SW480 (cell line): ENCODE data around the gene MUC4.
"Not testable (repeated sequence)": the region's sequence is repeated elsewhere in the genome, so short reads cannot be mapped to it uniquely, and the experiment has no call there.

Experiments used
- DNase-seq: peaks from one replicate; pipeline ENCODE4 v3.0.0-alpha.2; 2016; ENCODE audit warnings: low spot score

MUC4 gene

DNA sequence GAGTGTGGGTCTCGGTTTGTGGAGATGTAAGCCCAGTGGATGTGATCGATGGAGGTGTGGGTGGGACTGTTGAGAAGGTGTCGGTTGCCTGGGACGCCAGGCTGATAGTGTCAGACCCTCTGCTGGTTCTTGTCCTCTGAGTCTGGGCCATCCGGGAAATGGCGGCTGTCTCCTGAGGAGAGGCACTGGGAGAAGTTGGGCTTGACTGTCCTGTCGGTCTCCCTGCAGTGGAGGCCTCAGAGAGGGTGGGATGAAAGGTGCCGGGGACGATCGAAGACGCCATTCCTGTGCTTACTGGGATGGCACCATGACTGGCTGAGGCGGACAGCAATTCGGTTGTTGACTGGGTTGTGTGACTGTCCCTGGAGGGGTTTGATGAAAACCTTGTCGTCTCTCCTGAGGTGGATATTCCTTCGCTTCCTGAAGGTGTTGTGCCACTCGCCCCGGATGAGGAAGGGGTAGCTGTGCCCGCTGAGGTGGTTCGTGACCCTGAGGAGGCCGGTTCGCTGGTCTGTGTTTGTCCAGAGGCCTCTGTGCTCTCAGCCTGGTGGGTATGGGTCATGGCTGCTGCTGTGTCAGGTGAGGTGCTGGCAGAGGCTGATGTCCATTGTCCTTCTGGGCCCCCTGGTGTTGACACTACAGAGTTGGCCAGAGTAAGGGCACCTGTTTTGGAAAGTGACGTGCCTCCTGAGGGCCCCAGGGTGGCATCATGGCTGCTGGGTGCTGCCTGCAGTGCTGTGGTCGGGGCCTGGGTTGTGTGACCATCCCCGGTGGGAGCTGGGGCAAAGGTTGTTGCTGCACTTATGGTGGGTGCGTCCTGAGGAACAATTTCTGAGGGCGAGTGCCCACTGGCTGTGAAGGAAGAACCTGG is 22.8 kb downstream of the MUC4 start:
- DNase-seq, result no peak

DNA sequence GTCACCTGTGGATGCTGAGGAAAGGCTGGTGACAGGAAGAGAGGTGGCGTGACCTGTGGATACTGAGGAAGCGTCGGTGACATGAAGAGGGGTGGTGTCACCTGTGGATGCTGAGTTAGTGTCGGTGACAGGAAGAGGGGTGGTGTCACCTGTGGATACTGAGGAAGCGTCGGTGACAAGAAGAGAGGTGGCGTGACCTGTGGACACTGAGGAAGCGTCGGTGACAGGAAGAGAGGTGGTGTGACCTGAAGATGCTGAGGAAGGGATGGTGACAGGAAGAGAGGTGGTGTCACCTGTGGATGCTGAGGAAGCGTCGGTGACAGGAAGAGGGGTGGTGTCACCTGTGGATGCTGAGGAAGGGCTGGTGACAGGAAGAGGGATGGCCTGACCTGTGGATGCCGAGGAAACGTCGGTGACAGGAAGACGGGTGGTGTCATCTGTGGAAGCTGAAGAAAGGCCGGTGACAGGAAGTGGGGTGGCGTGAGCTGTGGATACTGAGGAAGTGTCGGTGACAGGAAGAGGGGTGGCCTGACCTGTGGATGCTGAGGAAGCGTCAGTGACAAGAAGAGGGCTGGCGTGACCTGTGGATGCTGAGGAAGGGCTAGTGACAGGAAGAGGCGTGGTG is 25.8 kb downstream of the MUC4 start:
- DNase-seq, result not testable (repeated sequence)

DNA sequence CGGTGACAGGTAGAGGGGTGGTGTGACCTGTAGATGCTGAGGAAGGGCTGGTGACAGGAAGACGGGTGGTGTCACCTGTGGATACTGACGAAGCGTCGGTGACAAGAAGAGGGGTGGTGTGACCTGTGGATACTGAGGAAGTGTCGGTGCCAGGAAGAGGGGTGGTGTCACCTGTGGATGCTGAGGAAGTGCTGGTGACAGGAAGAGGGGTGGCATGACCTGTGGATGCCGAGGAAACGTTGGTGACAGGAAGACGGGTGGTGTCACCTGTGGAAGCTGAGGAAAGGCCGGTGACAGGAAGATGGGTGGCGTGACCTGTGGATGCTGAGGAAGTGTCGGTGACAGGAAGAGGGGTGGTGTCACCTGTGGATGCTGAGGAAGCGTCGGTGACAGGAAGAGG is 27.7 kb downstream of the MUC4 start:
- not testable (repeated sequence) for DNase-seq

DNA sequence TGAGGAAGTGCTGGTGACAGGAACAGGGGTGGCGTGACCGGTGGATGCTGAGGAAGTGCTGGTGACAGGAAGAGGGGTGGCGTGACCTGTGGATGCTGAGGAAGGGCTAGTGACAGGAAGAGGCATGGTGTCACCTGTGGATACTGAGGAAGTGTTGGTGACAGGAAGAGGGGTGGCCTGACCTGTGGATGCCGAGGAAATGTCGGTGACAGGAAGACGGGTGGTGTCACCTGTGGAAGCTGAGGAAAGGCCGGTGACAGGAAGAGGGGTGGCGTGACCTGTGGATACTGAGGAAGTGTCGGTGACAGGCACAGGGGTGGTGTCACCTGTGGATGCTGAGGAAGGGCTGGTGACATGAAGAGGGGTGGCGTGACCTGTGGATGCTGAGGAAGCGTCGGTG is 30.5 kb downstream of the MUC4 start:
- not testable (repeated sequence) for DNase-seq

DNA sequence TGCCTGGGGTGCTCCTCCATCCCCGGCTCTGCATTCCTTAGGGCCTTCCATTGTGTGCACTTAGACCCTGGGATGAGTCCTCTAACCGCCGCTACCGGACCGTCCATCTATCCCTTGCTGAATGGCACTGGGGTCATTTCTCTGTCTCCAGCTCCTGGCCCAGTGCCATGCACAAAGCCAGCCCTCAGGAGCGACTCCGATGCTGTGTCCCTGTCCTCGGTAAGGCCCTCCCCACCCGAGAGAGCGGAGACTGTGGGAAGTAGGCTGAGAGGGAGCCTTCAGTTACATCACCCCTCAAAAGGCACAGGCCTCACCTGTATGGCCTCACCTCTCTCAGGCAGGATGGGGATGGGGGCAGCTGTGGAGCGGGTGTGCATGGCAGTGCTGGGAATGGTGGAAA is 33.8 kb downstream of the MUC4 start:
- DNase-seq, result no peak

DNA sequence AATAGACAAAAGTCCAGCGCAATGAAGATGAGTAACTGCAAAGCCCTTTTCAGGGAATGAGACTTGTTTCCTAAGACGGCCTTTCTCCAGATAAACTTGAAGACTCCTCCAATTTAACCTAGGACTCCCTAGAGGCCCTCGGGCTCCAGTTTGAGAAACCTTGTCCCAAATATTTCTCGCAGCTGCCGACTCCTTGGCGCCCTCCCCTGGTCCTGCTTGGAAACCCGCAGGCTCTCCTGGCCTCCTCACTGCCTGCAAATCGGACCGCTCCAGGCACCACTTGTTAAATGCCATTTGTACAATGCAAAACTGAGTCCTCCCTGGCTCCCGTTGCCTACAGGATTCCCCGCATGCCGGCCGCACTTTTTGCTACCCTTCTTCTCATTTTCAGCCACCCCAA is 36.8 kb downstream of the MUC4 start:
- no peak for DNase-seq

DNA sequence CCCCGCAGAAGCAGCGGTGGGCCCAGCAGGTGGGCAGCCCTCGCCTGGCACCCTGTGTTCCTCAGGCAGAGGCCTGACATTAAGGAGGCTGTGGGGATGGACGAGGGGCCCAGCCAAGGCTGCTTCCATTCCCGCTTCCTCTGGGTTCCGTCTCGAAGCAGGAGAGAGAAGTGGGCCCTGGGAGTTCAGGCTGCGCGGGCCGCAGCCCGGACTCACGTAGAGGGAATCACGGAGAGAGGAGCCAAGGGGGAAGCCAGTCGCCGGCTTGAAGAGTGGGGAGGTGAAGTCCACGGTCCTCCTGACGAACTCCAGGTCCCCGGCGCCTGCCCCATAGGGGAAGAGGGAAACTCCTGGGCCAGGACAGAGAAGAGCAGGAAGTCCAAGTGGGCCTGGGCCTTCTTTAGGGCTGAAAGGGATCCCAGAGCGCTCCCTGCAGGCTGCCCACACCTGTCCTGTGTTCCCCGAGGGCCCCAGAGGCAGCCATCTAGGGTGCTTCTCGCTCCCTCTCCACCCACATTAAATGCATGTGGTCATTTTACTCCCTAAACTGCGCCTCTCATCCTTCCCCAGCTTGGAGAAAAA is 37.7 kb downstream of the MUC4 start:
- DNase-seq, result no peak

DNA sequence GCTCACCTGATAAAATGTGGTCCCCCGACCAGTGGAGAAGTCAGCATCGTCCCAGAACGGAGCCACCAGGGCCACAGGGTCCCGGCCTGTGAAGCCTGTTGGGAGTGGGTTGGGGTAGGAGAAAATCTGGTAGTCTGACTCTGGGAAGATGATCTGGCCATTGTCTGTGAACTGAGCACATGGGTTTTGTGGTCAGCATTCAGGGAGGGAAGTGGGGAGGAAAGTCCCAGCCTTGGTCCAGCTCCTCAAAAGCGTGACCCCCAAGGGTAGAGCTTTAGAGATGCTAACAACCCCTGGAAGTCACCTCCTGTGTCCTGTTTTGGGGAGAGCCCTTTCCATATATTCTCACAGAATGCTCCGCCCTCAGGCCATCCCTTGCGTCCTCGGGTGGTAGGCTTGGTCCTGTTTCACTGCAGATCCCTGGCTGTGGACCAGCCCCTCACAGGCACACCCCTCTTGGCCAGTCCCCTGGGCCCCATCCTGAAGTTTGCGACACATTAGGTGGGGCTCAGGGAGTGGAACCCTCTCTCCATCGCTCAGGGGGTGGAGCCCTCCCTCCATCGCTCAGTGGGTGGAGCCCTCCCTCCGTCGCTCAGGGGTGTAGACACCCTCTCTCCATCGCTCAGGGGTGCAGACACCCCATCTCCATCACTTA is 40.0 kb downstream of the MUC4 start:
- DNase-seq, result no peak

DNA sequence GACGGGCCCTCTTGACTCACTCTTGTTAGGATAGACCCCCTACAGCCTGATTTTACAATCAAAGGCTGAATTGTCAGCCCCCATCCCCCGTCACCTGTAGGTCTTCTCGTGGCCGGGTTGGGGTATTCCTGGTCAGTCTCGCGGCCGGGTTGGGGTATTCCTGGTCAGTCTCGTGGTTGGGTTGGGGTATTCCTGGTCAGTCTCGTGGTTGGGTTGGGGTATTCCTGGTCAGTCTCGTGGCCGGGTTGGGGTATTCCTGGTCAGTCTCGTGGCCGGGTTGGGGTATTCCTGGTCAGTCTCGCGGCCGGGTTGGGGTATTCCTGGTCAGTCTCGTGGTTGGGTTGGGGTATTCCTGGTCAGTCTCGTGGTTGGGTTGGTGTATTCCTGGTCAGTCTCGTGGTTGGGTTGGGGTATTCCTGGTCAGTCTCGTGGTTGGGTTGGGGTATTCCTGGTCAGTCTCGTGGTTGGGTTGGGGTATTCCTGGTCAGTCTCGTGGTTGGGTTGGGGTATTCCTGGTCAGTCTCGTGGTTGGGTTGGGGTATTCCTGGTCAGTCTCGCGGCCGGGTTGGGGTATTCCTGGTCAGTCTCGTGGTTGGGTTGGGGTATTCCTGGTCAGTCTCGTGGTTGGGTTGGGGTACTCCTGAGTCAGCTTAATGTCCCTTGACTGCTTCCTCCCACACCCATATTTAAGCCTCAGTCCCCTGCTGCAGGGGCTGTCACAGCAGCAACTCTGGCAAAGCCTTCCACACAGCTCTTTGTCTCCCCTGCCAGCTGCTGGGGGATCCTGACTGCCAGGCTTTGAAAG is 40.7 kb downstream of the MUC4 start:
- DNase-seq, result not testable (repeated sequence)

DNA sequence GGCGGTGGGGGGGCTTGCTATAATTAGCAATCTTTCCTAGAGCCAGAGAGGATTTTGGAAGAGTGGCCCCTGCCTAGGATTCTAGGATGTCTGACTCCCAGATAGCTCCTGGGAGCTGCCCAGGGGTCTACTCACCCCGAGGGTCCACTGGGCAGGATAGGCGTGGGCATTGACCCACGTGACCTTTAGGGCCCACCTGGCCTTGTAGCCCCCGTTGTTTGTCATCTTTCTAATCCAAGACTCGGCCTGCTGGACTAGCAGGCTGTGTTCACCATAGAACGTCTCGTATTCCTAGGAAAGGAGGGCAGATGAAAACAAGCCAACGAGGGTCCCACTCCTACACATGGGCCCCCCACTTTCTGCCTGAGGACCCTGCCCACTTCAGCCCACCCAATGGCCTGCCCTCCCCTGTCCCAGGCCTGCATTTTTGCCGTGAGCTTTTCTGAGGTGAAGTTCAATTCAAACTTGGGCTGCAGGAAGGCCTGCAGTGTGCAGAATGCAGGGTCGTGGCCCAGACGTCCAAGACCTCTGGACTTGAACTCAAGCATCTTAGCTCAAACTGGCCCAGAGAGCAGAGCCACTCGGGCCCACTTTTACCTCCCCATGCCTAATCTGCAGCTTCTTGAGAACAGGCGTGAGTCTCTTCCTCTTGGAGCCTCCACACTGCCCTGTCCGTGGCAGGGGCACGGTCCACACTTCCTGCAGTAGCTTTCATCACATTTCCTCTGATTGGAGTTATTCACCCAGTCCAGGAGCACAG is 41.5 kb downstream of the MUC4 start:
- no peak for DNase-seq

DNA sequence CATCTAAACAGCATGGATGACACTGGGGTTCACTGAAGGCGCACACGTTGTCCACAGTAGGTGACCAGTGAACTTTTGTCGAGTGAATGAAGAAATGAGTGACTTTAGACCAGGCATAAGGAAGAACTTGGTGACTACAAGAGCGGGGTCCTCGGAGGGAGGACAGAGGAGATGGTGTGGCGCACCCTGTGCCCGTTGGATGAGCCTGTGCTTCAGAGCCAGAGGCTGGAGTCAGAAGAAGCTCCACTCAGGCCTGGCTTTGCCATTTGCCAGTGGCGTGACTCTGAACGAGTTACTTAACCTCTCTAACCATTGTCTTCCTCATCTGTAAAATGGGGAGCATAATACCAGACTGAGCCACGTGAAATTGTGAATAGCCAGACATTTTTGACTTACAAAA is 42.2 kb downstream of the MUC4 start:
- no peak for DNase-seq

DNA sequence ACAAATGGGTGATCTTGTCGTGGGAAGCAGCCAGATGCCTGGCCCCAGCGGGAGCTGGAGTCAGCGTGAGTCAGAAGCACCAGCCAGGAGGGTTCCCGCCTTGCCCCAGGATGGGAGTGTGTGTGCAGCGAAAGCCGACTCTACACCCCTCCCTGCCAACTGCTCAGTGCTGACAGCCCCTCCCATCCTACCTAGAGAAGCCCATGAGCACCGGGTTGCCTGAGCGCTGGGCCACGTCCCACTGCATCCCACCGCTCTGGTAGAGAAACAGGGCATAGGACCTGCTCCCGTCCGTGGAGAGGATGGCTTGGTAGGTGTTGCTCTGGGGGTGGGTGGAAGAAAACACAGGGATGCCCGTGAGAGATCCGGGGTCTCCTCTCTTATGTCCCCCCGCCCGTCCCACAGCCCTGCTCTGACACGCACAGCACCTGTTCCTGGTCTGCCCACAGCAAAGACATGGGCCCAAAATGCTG is 42.9 kb downstream of the MUC4 start:
- no peak for DNase-seq

DNA sequence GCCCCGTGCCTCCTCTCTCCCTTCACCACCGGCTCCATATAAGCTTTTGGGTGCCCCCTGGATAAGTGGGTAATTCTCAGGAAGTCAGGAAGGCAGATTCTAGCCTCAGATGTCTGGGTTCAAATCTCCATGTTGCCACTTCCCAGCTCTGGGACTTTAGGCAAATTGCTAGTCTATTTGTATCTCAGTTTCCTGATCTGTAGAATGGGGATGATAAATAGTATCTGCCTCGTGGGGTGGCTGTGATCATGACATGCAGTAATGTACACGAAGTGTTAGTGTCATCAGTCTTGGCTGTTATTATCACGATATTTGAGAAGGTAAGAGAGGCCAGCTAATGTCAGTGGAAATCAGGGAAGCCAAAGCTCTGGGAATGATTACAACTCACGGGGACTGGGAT is 43.3 kb downstream of the MUC4 start:
- no peak for DNase-seq

DNA sequence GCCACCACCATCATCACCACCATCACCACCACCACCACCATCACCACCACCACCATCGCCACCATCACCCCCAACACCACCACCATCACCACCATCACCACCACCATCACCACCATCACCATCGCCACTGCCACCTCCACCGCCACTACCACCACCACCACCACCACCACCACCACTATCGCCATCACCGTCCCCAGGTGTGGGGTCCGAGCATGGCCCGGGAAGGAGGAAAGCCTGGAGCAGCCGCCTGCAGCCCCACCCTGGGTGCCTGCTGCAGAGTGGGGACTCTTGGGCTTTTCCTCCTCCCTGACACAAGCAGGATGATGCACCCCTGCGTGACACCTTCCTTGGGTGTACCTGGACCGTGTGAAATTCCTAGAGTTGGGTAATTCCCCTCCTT is 43.9 kb downstream of the MUC4 start:
- DNase-seq, result no peak

DNA sequence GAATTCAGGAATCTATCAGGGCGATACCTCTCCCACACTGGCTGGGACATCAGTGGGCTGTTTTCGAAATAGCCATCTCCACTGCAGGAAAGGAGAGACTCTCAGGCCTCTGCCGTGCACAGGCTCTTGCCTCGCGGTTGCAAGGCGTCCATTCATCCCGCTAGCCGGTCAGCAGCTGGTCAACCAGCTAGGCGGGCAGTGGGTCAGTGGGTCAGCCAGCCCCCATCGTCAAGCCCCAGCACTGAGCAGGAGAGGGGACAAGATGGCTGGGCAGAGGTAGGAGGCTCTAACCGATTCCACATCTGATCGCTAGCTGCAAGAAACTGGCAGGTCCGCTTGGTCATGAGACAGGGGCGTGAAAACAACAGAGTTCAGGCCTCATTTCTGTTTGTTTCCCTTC is 45.1 kb downstream of the MUC4 start:
- DNase-seq, result no peak

DNA sequence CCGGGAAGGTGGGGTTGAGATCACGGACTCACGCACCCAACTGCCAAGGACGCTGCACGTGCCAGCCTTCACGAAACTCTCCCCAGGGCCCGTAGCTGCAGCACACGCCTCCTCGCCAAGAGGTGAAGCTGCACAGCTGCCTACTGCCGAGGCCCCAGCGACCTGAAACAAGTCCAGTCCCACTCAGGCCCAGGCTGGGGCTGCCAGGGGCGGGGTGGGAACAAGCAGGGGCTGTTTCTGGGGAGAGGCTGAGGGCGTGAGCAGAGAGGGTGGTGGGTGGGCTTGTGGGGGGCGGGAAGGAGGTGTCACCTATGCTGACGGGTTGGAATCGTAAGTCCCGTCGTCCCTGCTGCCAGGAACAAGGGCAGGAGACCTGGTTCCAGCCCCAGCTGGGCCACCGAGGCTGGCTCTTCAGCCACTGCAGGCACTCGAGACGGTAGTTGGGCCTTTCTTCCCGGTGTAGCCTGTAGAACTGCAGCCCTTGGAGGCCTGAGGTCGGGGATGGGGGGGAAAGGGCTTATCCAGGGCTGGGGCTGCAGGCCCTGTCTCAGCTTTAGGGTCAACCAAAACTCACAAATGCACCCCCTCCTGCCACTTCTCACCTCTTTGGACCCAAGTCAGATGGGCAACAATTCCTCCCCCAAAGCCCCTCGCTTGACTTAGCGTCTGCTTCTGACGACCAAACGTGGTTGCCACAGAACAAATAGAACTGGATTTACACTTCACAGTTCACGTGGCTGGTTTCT is 46.6 kb downstream of the MUC4 start:
- DNase-seq, result no peak

DNA sequence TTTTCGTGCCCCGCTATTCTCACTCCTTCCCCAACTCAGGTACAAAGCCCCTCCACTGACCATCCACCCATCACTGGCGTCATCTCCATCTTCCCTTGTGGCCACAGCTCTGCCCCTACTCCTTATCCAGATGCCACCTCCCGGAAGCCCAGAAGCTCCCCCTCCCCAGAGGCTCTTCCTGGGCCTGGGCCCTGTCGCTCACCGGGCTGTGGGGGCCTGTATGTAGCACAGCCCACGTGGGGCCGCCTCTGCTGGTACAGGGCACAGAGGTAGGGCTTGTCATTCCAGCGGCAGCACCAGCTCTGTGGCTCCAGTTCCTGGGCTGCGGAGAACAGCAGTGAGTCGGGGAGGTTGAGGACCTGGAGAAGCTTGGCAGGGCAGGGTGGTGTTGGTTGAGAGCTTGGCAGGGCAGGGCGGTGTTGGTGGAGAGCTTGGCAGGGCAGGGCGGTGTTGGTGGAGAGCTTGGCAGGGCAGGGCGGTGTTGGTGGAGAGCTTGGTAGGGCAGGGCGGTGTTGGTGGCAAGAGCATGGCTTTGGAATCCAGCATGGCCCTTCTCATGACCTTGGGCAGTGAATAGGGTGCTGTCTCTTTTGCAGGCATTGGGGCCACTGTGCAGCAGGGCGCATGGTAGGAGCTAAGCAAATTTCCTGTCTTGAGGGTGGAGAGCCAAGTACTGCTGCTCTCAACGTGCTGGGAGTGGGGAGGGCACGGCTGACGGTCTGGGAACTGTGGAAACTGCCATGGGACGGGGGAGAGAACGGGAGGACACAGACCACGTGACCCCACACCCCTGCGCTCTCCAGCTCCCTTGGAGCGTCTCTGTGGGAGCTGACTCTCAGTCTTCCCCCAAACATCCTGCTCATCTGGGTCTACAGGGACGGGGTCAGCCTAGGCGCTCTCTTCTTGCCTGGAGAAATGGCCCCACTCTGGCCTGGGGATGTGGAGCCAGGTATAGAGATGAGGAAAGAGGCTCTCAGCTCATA is 47.6 kb downstream of the MUC4 start:
- DNase-seq, result no peak

DNA sequence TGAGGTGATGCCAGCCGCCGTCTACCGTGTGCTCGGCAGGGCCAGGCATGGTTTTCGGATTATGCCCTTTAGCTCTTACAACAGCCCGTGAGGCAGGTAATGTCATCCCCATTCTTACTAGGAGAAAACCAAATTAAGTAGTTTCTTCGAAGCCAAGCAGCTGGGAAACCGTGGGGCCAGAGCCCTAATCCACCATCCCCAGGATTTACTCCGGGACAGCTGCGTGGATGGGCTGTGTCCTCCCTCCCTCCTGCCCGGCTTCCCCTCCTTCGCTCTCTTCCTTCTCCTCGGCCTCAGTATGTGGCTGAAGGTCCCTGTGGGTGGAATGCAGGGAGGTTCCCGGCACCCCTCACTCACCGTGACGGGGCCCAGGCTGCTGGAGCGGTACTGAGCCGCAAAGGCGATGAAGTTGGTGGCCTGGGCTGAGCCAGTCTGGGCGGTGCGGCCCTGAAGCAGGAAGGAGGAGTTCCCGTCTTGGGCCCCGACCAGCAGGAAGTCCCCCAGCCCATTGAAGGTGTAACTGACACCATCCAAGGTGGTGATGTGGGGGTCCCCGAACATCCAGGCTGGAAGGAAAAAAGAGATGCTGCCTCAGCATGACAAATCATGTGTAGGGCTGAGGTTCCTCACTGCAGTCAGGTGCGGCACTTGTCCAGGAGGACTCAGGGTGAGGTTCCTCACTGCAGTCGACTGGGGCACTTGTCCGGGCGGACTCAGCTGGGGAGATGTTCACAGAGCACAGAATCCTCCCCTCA is 48.5 kb downstream of the MUC4 start:
- no peak for DNase-seq
